SU-DHL-6 (cell line): ENCODE data around the gene RSPH9.

Experiments used
- CTCF ChIP-seq: fragments of 200-600 bp; sonication (generic); IDR thresholded peaks from one replicate; pipeline ENCODE4 v1.5.1; 2017; ENCODE audit warnings: antibody characterized with exemption, mild to moderate bottlenecking, low read length, moderate library complexity; ENCODE audit not compliant: insufficient read depth, poor library complexity, severe bottlenecking
- EZH2phosphoT487 ChIP-seq: fragments of 200-600 bp; sonication (generic), shearing (Covaris generic); conservative IDR thresholded peaks from 2 replicates; pipeline ENCODE4 v1.6.1; 2018; ENCODE audit warnings: mild to moderate bottlenecking, antibody characterized with exemption, low read length, moderate library complexity, mixed read lengths

GRCh38 chr6:43669922-43670622 is 25.2 kb downstream of the RSPH9 start:
- no peak for TF ChIP-seq CTCF
- TF ChIP-seq EZH2phosphoT487: no peak
